ENCODE measurements around the gene EEF2KMT.

DNA sequence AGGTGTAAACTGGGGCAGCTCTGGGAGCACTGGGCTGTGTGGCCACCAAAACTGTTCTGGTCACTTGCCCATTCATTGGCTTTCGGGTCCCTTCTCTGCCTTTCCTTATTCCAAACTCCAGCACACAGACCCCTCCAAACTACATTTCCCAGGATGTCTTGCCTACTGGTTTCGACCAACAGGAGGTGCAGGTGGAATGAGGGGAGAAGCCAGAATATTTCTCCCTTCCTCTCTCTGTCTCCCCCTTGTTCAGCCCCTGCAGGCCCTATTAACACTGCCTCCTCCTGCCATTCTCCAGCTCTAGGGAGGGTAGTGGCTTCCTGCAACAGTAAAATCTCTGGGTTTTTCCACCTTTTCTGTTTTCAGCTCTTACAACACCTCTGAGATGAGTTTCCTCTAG, 50.7 kb downstream of the EEF2KMT start:
- TF ChIP-seq TAF1 (IDR thresholded peaks at IDR 0.05; ENCODE audit: borderline replicate concordance, insufficient read depth, low read length) (no peak), REST (IDR thresholded peaks at IDR 0.05; ENCODE audit: insufficient read depth in 1 of 2, low read depth in 2 of 2, low read length in 2 of 2) (no peak), POLR2AphosphoS5 (IDR thresholded peaks at IDR 0.05; ENCODE audit: low read depth, low read length) (no peak)

Measured in PFSK-1 (cell line).